Measurements from ENCODE around the gene TMEM203.

Gene TMEM203

GRCh38 chr9:137166380-137167229, 38.8 kb downstream of the TMEM203 start:
- DNase-seq (ENCODE audit: low read depth), result no peak
- H3K4me3 ChIP-seq (ENCODE audit: low read length), result no peak overlapping the region
- TF ChIP-seq CTCF (IDR thresholded peaks at IDR 0.05; ENCODE audit: insufficient read depth, low read depth, low read length, missing control alignments), result no peak

DNA sequence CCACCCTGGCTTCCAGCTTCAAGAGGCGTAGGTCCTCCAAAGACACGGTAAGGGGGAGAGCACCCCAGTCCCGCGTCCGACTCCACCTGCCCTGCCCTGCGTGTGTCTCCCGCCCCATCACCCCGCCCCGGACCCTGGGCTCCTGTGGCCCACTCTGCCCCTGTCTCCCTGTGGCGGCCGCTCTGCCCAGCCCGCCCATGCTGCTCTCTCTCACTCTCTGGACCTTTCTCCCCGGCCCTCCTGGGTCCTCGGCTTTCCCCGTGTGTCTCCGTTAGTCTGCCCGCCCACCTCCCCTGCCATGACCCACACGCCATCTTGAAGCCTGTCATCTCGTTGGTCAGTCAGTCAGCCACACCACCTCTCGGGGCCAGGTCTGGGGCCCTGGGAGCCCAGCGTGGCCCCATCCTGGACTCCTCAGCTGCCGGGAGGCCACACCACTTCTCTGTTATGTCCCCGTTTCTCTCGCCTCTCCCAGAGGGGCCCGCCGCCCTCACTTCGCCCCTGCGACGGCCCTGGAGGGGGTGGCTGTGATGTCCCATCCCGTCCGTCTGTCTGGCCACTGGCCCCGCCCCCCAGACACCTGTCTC, 40.1 kb downstream of the TMEM203 start:
- DNase-seq (ENCODE audit: low read depth), result no peak
- no peak for TF ChIP-seq CTCF (IDR thresholded peaks at IDR 0.05; ENCODE audit: insufficient read depth, low read depth, low read length, missing control alignments)
- no peak overlapping the region for H3K4me3 ChIP-seq (ENCODE audit: low read length)

DNA sequence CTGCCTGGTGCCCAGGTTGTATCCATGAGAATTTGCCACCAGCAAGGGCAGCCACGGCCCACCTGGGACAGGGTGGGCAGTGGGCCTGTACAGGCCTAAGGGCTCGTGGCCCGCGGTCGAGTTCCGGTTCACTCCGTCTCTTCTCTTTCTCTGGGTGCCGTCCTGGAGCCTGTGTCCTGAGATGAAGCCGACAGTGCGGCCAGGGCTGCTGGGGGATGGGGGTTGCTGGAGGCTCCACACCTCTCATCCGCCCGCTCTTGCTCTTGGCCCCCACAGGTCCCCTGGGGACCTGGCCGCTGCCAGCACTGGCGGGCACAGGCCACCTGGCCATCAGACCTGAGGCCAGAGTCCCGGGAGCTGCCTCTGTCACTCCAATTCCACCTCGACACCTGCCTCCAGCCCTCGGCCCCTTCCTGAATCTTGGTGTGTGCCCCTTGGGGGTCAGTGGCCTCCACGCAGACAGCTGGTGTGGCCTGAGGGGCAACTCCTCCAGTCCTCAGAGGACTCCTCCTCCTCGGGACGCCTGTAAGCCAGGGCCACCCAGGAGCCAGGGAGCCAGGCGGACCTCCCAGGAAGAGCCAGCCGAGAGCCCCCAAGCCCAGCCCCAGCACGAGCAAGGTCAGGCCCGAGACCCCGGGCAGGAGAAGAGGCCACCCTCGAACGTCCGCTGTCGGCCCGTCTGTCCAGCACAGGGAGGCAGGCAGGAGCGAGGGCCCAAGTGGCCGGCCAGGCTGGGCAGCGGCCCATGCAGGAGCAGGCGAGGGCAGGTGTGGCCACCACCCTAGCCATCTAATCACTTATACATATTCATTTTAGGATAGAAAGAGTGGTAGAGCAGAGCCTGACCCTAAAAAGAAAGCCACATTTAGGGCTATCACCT, 40.8 kb downstream of the TMEM203 start:
- no peak for DNase-seq (ENCODE audit: low read depth)
- TF ChIP-seq CTCF (IDR thresholded peaks at IDR 0.05; ENCODE audit: insufficient read depth, low read depth, low read length, missing control alignments), result no peak
- no peak overlapping the region for H3K4me3 ChIP-seq (ENCODE audit: low read length)

DNA sequence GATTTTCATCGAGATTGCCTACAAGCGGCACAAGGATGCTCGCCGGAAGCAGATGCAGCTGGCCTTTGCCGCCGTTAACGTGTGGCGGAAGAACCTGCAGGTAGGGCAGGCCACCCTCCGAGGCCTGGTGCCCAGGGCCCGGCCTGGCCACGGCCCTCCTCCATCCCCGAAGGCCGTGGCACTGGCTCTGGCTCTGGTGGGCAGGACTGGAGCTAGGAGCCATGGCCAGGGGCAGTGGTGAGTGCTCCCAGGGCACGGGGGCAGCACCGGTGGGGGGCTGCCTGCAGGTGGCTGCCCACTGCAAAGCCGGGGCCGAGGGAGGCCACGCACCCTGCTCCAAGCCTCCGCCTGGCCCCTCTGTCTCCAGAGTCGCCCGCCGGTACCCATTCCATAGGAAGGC, 41.6 kb downstream of the TMEM203 start:
- no peak overlapping the region for H3K4me3 ChIP-seq (ENCODE audit: low read length)
- no peak for TF ChIP-seq CTCF (IDR thresholded peaks at IDR 0.05; ENCODE audit: insufficient read depth, low read depth, low read length, missing control alignments)
- no peak for DNase-seq (ENCODE audit: low read depth)

- no peak for TF ChIP-seq CTCF (IDR thresholded peaks at IDR 0.05; ENCODE audit: insufficient read depth, low read depth, low read length, missing control alignments)
- DNase-seq (ENCODE audit: low read depth), result peak; percentile 37
- H3K4me3 ChIP-seq (ENCODE audit: low read length), result peak overlapping the region; percentile 36
Observed at GRCh38 chr9:137163365-137163715, 42.1 kb downstream of the TMEM203 start.

DNA sequence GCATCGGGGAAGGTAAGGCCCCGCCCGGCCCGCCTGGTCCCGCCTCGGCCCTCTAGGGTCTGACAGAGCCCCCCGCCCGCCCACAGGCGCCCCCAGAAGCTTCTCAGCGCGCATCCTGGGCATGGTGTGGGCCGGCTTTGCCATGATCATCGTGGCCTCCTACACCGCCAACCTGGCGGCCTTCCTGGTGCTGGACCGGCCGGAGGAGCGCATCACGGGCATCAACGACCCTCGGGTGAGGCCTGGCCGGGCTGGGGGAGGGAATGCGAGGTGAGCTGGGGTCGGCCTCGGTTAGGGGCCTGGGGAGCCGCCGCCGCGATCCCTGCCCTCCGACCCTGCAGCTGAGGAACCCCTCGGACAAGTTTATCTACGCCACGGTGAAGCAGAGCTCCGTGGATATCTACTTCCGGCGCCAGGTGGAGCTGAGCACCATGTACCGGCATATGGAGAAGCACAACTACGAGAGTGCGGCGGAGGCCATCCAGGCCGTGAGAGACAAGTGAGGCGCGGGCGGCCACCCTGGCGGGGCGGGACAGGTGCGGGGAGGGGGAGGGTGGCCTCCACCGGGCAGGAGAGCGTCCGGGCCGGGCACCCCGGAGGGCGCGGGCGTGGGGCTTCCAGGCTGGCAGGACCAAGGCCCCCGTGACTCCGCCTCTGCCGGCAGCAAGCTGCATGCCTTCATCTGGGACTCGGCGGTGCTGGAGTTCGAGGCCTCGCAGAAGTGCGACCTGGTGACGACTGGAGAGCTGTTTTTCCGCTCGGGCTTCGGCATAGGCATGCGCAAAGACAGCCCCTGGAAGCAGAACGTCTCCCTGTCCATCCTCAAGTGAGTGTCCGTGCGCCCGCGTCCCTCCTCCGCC, 42.7 kb downstream of the TMEM203 start:
- peak; percentile 50 for DNase-seq (ENCODE audit: low read depth)
- H3K4me3 ChIP-seq (ENCODE audit: low read length), result peak overlapping the region; percentile 36
- no peak for TF ChIP-seq CTCF (IDR thresholded peaks at IDR 0.05; ENCODE audit: insufficient read depth, low read depth, low read length, missing control alignments)
